Hematopoietic multipotent progenitor cell treated with erythropoietin and hydrocortisone succinate and interleukin-3 and kit ligand, for 15 days (in vitro differentiated cells): ENCODE data around the gene DECR2.
"Not testable (repeated sequence)": the region's sequence is repeated elsewhere in the genome, so short reads cannot be mapped to it uniquely, and the experiment has no call there.

ENCODE experiments used
- DNase-seq: peaks from one replicate; pipeline ENCODE4 v3.0.0-alpha.2; 2015; ENCODE audit warnings: low spot score

The DECR2 gene

DNA sequence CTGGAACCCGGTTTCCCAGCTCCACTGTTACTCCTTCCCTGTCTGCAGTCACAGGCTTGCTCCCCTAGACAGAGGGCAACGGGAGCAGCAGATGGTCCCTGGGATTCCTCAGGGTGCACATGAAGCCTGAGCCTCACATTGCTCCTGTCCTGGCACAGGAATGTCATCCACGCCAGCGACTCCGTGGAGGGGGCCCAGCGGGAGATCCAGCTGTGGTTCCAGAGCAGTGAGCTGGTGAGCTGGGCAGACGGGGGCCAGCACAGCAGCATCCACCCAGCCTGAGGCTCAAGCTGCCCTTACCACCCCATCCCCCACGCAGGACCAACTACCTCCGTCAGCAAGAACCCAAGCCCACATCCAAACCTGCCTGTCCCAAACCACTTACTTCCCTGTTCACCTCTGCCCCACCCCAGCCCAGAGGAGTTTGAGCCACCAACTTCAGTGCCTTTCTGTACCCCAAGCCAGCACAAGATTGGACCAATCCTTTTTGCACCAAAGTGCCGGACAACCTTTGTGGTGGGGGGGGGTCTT, 1.6 kb upstream of the DECR2 start:
- peak; percentile 27 for DNase-seq

GRCh38 chr16:404971-405486, 3.3 kb downstream of the DECR2 start:
- DNase-seq: no peak

DNA sequence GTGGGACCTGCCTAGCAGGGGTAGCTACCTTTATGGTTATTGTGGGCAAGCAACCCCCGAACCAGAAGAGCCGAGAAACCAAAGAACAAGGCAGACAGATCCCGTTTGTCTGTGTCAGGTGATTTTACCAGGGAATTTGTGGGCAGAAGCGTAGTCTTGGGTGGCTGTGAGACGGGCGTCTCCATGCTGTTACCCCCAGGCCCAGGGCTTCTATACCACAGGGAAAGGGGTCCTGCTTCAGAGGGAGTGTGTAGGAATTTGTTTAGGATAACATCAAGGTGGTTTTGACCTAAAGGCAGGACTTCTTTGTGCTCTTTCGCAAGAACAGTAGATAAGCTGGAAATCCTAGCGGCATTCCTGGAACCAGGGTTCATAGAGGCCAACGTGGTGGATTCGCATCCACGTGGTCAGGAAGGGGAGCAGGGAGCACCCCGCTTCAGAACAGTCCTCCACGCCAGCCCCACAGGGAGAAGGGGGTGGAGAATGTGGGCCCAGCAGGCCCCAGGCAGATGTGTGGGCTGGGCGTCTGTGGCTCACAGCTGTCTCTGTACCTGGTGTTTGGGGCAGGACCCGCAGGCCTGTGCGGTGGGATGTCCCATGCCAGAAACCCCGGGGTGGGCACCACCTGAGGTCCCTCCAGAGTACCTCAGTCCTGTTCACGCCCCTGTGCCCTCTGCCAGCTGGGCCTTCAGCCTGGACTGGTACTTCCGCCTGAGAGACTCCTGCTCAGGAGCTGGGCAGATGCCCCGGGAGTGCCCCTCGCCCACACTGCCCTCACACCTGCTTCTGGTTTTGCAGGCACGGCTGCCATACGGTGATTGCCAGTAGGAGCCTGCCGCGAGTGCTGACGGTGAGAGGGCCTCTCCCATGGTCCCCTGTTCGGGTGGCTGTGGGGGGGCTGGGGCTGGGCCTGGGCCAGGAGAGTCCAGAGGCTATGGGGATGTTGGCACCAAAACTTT, 4.1 kb downstream of the DECR2 start:
- no peak for DNase-seq

- DNase-seq: no peak
Observed at GRCh38 chr16:407253-407652, 5.6 kb downstream of the DECR2 start.

DNA sequence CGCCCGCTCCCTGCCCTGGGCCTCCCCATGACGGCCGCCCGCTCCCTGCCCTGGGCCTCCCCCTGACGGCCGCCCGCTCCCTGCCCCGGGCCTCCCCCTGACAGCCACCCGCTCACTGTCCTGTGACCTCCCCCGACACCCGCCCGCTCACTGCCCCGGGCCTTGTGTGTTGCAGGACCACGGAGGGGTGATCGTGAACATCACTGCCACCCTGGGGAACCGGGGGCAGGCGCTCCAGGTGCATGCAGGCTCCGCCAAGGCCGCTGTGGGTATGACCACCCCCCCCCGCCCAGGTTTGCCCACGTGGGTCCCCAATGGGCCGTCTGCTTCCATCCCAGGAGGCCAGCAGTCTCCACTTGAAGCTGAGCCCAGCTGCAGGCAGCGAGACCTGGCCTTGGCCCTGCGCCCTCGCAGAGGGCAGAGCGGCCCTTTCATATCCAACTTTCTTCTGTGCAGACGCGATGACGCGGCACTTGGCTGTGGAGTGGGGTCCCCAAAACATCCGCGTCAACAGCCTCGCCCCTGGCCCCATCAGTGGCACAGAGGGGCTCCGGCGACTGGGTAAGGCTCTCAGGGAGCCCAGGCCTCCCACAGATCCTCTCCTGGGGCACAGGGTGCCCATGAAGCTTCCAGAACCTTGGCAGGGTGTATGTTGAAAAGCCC, 9.0 kb downstream of the DECR2 start:
- DNase-seq: no peak

DNA sequence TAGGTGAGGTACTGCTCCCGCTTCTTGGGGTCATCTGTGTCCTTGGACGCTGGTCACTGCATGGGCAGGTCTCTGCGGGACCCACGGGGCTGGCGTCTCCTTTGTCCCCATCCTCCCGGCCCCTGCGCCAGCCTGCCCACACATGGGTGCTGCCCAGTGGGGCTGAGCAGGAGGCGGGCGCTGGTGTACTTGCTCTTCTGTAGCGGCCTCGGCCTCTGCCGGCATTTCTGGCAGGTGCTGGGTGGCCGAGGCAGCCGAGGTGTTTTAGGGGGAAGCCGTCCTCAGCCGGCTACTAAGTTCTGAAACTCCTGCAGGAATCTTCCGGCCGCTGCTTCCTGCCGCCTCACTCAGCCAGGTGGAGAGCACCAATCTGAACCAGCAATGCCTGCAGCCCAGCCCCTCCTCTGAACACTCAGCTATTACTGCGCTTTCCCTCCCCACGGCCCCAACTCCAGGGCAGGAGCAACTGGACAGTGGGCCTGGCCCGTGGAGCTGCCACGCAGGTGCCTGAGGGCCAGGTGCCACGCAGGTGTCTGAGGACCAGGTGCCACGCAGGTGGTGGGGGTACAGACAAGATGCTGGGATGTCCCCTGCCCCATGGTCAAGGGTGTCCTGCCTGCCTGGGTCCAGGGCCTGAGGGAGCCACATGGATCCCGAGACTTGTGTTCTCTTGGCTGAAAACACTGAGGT, 10.0 kb downstream of the DECR2 start:
- no peak for DNase-seq

DNA sequence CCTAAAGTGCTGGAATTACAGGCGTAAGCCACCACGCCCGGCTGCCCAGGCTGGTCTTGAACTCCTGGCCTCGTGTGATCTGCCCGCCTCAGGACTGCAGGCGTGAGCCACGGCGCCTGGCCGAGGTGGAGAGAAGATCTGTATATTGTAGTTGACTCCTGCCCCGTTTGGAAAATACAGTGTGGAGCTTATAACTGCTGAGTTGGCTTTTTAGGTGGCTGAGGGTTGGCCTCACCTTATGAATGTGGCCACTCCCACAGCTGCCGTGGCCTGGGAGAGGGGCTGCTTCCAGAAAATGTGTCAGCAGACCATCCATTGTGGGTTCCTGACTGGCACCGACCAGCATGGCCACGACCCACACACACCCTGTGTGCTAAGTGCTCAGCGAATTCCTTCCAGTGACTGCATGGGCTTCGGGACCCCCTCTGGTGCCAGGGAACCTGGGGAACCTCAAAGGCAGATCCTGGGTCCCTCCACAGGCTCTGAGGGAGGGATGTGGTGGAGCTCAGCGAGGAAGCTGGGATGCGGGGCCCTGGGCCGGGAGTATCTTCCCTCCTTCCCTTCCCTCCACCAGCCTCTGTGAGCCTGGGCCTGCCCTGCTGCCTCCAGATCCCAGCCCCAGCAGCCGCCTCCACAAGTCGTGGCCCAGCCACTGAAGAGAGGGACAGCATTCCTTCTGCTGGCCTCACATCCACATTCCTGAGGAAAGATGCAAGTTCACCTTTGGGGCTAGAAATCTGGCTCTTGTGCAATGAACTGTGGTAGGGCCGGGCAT, 12.9 kb downstream of the DECR2 start:
- DNase-seq: no peak

GRCh38 chr16:415170-415498, 13.4 kb downstream of the DECR2 start:
- DNase-seq: not testable (repeated sequence)

DNA sequence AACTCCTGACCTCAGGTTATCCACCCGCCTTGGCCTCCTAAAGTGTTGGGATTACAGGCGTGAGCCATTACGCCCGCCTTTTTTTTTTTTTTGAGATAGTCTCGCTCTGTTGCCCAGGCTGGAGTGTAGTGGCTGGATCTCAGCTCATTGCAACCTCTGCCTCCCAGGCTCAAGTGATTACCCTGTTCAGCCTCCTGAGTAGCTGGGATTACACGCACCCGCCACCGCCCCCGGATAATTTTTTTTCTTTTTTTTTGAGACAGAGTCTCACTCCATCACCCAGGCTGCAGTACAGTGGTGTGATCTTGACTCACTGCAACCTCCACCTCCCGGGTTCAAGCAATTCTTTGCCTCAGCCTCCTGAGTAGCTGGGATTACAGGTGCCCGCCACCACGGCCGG, 20.5 kb downstream of the DECR2 start:
- DNase-seq: not testable (repeated sequence)

DNA sequence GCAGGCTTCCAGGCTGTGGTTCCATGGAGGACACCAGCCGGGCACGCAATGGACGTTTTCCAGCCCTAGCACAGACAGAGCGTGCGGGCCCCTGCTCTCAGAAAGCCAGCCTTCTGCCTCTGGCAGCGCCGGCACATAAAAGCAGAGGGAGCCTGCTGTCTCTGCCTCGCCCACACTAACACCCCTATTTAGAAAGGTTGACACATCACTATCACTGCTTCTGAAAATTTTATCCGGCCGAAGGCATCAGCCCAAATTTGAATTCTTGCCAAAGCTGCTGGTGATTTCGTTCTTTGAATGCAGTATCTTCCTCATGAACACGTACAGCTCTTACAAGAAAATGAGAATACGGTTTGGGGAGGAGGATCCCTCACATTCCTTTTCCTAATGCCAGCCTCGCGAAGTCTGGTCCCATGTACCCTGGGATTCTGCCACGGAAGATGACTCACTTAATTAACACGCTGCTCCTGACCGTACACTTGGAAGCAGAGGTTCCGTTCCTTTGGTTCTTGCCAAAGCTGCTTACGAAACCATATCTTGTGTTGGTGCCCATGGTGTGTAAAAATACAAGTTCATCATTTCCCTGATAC, 22.4 kb downstream of the DECR2 start:
- DNase-seq: peak; percentile 22

- DNase-seq: peak; percentile 19
Observed at GRCh38 chr16:424623-425081, 23.0 kb downstream of the DECR2 start.

GRCh38 chr16:425082-425718, 23.5 kb downstream of the DECR2 start, which contains the start of gene RAB11FIP3:
TSS of gene RAB11FIP3 (plus strand) at chr16:425649. CDS start at chr16:426007, 358 bp downstream.
- DNase-seq: peak; percentile 76

DNA sequence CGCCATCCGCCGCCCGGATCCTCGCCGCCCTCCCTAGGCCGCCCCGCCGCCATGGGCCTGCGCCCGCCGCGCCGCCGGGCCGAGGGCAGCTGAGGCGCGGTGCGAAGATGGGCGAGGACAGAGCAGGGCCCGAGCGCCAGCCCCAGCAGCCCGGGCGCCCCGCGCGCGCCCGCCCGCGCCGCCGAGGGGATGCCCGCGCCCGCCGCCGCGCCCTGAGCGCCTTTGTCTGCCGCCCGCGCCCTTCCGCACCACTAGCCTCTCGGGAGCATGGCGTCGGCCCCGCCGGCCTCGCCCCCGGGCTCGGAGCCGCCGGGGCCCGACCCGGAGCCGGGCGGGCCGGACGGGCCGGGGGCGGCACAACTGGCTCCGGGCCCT, 24.0 kb downstream of the DECR2 start:
- no peak for DNase-seq

DNA sequence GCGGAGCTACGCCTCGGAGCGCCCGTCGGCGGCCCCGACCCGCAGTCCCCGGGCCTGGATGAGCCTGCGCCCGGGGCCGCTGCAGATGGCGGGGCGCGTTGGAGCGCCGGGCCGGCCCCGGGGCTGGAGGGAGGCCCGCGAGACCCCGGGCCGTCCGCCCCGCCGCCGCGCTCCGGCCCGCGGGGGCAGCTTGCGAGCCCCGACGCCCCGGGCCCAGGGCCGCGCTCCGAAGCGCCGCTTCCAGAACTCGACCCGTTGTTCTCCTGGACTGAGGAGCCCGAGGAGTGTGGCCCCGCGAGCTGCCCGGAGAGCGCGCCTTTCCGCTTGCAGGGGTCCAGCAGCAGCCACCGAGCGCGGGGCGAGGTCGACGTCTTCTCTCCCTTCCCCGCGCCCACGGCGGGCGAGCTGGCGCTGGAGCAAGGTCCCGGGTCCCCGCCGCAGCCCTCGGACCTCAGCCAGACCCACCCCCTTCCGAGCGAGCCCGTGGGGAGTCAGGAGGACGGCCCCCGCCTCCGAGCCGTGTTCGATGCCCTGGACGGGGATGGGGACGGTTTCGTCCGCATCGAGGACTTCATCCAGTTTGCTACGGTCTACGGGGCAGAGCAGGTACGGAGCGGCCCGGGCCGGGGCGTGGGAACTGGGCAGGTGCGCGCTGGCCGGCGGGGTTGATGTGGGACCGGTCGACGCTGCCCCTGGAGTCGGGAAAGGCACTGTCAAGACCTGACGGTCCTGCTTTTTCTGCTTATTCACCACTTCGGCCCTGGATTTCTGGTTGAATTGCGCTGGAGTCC, 24.6 kb downstream of the DECR2 start:
- DNase-seq: no peak

DNA sequence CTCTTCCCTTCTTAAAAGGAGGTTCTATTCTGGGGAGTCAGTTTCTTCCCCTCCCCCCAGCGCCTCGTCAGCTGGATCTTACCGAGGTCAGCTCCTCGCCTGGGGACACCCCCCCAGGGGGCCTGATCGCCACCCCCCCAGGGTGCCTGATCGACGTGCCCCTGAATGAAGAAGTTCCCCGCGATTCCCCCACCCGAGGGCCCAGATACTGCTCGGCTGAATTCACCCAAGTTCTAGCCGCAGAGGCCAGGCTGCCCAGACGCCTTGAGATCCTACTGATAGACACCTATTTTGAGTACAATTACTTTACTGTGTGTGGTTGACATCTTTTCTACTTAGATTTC, 25.2 kb downstream of the DECR2 start:
- DNase-seq: no peak

DNA sequence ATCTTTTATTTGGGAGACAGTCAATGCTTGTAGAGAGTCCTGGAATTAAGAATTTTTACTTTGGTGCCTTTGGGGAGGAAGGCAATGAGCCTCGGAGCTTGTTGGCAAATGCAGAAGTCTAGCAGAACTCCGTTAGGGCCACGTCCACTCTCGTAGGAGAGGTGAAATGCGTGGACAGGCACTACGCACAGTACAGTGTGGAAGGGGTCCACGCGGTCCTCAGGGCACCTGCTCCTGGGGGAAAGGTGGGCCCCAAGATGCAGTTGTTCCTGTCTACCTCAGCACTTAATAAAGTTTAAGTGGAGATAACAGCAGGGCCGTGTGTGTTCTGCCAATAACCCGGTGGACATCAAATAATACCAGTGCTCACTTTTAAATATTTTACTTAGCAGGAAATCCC, 25.6 kb downstream of the DECR2 start:
- no peak for DNase-seq

DNA sequence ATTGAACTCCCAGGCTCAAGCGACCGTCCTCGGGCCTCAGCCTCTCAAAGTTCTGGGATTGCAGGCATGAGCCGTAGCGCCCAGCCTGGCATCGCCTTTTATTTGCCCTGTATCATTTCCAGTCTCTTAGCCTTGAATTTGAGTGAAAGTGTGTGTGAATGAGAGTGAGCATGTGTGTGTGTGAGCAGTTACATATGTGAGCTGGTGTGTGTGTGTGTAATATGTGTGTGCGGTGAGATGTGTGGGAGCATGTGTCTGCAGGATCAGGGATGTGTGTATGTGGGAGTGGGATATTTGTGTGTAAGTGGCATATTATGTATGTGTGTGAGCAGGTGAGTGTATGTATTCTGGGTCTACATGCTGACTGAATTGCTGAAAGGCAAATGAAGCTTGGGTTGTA, 29.2 kb downstream of the DECR2 start:
- no peak for DNase-seq

DNA sequence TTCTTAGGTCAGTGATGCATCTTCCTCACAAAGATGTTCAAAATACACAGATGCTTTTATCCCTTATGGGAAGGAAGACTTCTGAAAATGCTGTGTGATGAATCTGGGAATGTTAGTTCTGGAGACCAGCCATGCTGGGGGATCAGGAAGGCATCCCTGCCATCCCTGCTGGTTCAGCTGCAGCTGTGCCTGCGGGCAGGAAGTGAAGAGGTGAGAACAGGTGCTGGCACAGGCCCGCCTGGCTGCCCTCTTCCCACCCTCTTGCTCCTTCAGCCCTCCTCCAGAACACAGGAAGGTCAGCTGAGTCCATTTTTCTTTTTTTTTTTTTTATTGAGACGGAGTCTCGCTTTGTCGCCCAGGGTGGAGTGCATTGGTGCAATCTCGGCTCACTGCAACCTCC, 38.9 kb downstream of the DECR2 start:
- DNase-seq: no peak

DNA sequence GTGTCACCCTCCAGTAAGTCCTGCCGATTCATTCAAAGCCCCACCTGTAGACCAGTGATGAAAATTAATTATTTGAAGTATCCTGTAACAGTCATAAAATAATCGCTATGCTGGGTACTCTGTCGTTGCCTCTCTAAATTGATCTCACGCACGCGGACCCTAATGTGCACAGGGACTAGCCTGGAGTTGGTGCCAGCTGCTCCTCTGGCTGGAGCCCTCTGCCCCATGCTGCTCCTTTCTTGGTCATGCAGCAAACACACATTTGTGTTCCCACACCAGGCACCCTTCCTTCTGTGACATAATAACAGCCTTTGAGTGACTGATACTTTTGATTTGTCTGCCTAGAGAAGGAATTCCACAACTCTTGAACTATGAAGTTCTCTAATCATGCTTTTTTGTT, 39.8 kb downstream of the DECR2 start:
- DNase-seq: no peak

DNA sequence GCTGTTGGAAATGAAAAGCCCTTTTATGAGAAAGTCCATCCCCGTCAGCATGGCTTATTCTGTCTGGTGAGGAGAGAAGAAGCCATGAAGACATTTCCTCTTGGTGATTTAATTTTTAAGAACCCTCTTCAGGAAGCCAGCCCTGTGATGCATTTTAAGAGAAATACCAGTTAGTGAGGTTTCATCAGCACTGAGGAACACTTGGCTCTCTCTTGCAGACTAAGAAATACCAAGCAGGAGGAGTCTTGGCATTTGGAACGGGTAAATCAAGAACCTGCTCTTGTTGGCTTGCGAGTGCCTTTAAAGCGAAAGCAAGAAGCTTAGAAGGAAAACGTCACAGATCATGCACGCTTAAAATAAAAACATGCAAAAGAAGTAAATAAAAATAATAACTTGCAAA, 41.3 kb downstream of the DECR2 start:
- no peak for DNase-seq
